H7 (cell line): ENCODE measurements around the gene WWOX. TPM values are rescaled to one million over a fixed set of nuclear protein-coding genes. Genes with fewer than 3 reads are reported as not detected.
"Not testable (repeated sequence)": the region's sequence is repeated elsewhere in the genome, so short reads cannot be mapped to it uniquely, and the experiment has no call there.

Experiments
- DNase-seq: peaks from one replicate; pipeline ENCODE4 v3.0.0; 2012
- H3K27me3 ChIP-seq: 2 replicates; pipeline ENCODE4 v1.6.0; 2011; ENCODE audit warnings: mild to moderate bottlenecking, low read length; ENCODE audit not compliant: control insufficient read depth, insufficient read depth
- H3K36me3 ChIP-seq: replicated peaks from 2 replicates; pipeline ENCODE4 v1.5.1; 2011; ENCODE audit warnings: low read length; ENCODE audit not compliant: control insufficient read depth, insufficient read depth
- H3K4me3 ChIP-seq: 2 replicates; pipeline ENCODE4 v1.5.1; 2011; ENCODE audit warnings: low read depth, mild to moderate bottlenecking, control low read depth, low read length, moderate library complexity; ENCODE audit not compliant: insufficient read depth
- total RNA-seq: library from RNA; depleted of rRNA; stranded (reverse); fragments of >200 nt; shearing (Covaris generic); gene quantifications from 2 replicates; pipeline ENCODE4 v1.2.3, GENCODE V29; 2014; rRNA removed

WWOX gene
- total RNA-seq, 1 experiment from 2014 or later, result 29.2 TPM

GRCh38 chr16:79250502-79251098 is 1151.1 kb downstream of the WWOX start:
- Histone ChIP-seq H3K4me3 (no peak overlapping the region), H3K36me3 (no peaks in the 10 kb centered on the region), H3K27me3 (no peaks in the 10 kb centered on the region)
- DNase-seq, result no peak

GRCh38 chr16:79253100-79253631 is 1153.7 kb downstream of the WWOX start:
- Histone ChIP-seq H3K4me3 (no peak overlapping the region), H3K27me3 (no peaks in the 10 kb centered on the region), H3K36me3 (no peaks in the 10 kb centered on the region)
- DNase-seq, result no peak

- no peak overlapping the region for H3K4me3 ChIP-seq
- H3K27me3 ChIP-seq, result no peaks in the 10 kb centered on the region
- no peaks in the 10 kb centered on the region for H3K36me3 ChIP-seq
- no peak for DNase-seq
Observed at GRCh38 chr16:79257953-79258490, 1158.6 kb downstream of the WWOX start.

GRCh38 chr16:79260890-79261289 is 1161.4 kb downstream of the WWOX start:
- not testable (repeated sequence) for H3K27me3 ChIP-seq, DNase-seq, H3K4me3 ChIP-seq, H3K36me3 ChIP-seq

- Histone ChIP-seq H3K27me3 (no peaks in the 10 kb centered on the region), H3K36me3 (no peaks in the 10 kb centered on the region), H3K4me3 (no peak overlapping the region)
- peak; percentile 75 for DNase-seq
Observed at GRCh38 chr16:79261481-79261940, 1162.1 kb downstream of the WWOX start.

GRCh38 chr16:79261944-79262552 is 1162.6 kb downstream of the WWOX start:
- Histone ChIP-seq H3K27me3 (no peaks in the 10 kb centered on the region), H3K4me3 (no peak overlapping the region), H3K36me3 (no peaks in the 10 kb centered on the region)
- DNase-seq, result no peak

Other genes starting within 250 kb of the WWOX start
- gene CLEC3A, start 77.1 kb upstream of the WWOX start, total RNA-seq, result 0.67 TPM in 1 of 2 replicates, not detected in the other